MM.1S (cell line): Measurements from ENCODE around the gene KLK15.

Source experiments
- CTCF ChIP-seq: fragments of 300-600 bp; sonication (generic); IDR thresholded peaks from 2 replicates; pipeline ENCODE4 v1.5.1; 2016; ENCODE audit warnings: antibody characterized with exemption, low read length, mixed read lengths
- EZH2 ChIP-seq: fragments of 300-600 bp; sonication (generic); optimal IDR thresholded peaks from 2 replicates; pipeline ENCODE3; 2017; ENCODE audit warnings: low read depth, mild to moderate bottlenecking, antibody characterized with exemption, low read length, mixed read lengths
- EZH2phosphoT487 ChIP-seq: fragments of 300-600 bp; sonication (generic); IDR thresholded peaks from 2 replicates; pipeline ENCODE4 v1.6.1; 2018; ENCODE audit warnings: antibody characterized with exemption, low read length

- no peak for TF ChIP-seq CTCF
- TF ChIP-seq EZH2 = no peak
- TF ChIP-seq EZH2phosphoT487 = no peak
These were observed 37.2 kb downstream of the KLK15 start for GRCh38 chr19:50796128-50796633.
